HG02588 (cell line): ENCODE results near the gene DOLPP1.

Experiments
- ATAC-seq: cut with Tn5 transposase; IDR thresholded peaks from one replicate; pipeline ENCODE4 v1.9.1; 2021; ENCODE audit warnings: mild to moderate bottlenecking, moderate library complexity; ENCODE audit not compliant: unreplicated experiment

Gene DOLPP1

DNA sequence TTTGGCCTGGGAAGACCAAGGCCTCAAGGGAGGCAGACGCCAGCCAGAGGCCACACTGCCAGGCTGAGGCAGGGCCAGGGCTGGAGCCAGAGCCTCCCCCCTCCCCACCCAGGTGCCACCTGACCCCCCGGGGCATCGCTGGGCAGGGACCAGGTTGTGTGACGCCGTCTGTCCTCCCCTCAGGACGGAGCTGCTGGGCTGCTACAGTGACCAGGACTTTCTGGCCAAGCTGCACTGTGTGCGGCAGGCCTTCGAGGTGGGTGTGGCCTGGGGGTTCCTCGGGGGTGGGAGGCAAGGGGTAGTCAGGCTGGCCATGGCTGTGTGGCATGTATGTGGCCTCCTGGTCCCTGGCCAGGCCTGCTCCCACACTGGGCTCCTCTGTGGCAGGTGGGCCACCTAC lies 17.9 kb upstream of the DOLPP1 start:
- ATAC-seq: no peak

DNA sequence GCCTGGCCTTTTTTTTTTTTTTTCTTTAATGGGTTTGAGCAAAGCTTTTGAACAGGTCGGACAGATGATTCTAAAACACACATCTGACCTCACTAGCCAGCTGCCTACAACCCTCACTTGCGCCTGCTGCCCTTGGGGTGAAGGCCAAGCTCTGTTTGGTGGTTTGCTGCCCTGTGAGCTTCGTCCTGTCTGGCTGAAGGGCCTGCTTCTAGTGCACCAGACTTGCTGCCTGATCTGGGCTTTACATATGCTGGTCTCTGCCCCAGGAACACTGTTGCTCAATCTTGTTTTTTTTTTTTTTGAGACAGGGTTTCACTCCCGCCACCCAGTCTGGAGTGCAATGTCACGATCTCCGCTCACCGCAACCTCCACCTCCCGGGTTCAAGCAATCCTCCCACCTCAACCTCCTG lies 16.4 kb upstream of the DOLPP1 start:
- no peak for ATAC-seq

DNA sequence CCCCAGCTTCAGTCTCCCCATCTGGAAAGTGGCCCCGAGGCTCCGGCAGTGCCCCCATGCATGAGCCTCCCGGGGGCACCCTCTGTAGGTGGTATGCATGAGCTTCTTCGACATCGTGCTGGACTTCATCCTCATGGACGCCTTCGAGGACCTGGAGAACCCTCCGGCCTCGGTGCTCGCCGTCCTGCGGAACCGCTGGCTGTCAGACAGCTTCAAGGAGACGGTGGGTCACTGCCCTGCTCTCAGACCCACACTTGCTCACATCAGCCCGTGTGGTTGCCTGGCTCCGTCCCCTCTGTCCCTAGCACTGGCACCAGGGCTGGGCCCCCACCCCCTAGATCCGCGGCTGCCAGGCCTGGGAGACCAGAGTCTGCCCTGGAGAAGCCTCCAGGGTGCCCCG lies 12.8 kb upstream of the DOLPP1 start:
- ATAC-seq: no peak

DNA sequence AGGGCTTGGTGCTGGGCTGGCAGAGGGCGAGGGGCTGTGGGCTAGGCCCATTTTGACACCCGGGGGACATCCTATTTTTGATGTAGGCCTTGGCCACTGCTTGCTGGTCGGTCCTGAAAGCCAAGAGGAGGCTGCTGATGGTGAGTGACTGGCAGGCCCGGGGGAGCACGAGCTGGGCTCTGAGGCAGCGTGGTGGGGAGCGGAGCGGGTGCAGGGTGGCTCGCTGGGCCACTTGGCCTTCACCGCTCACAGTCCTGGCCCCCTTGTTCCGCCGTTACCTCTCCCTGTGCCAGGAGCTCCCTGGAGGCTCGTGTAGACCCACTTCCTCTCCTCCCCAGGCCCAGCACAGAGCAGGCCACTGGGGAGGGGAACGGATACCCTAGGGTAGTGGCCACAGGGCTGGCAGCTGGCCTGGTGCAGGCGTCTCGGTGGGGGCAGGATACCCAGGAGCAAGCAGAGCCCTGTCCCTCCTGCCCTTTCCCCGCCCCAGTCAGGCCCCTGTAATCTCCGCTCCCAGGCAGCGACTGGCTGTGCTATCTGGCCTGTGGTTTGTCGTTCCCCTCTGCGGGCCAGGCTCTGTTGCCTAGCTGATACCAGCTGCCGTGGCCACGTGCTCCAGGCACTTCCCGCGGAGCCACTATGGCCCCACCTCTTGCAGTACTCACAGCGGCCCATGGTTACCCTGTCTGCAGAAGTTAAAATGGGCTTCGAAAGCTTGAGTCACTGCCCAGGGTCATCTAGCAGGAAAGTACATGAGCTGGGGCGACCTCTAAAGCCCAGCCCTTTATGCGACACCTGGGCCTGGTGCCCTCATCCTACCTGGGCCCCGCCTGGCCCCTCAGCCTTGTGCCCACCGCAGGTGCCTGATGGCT lies 11.7 kb upstream of the DOLPP1 start:
- ATAC-seq: no peak

DNA sequence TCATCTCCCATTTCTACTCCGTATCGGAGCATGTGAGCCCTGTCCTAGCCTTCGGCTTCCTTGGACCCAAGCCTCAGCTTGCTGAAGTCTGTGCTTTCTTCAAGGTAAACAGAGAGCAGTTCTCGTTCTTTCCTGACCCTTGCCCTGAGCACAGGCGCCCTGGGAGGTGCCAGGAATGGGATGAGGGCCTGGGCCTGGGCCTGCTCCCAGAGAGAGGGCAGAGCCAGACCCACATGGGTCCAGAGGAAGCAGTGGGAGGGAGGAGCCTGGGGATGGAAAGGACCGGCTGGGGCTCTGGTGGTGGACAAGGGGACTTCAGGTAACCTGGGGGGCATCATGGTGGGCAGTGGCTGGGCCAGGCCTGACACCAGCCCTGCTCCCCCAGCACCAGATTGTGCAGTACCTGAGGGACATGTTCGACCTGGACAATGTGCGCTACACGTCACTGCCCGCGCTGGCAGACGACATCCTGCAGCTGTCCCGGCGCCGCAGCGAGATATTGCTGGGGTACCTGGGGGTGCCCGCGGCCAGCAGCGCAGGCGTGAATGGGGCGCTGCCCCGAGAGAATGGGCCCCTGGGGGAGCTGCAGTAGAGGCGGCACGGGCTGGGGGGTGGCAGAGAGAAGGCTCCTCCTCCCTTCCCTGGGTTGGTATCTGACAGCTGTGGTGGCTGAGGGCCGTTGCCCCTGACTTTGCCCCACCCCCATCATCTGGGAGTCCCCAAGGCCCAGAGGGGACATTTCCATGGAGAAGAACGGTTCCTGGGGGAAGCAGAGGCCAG lies 10.9 kb upstream of the DOLPP1 start:
- ATAC-seq: no peak

DNA sequence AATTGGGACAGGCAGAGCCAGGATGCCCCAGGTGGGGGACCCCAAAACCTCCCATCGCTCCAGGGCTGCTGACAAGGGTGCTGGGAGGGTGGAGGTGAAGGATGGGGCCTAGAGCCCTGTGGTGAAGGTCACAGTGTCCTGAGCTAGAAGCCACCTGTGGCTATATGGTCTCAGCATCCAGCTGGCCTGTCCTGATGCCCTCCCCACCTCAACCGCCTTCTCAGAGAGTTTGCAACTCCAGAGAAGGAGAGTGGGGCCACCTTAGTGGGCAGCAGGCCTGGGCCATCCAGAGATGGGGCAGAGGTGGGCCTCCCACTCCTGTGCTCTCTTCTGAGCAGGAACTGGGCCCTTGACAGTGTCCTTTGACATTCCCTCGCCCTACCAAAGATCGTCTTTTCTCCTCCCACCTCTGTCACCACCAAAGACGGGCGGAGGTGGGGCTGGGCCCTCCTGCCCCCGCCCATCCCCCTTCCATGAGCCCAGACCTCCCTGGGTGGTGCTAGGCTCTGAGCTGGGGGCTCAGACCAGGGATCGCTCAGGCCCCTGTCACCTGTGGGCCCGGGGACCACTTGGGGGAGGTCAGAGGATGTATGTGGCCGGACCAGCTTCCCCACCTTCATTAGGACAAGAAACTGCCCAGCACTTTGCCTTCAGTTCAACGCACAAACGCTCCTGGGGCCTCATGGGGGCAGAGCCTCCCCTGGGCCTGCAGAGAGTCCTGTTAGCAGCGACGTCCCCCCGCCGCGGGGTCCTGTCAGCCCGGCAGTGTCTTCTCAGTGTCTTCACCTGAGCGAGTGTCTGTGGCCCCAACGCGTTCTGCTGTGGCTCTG lies 10.0 kb upstream of the DOLPP1 start:
- no peak for ATAC-seq

DNA sequence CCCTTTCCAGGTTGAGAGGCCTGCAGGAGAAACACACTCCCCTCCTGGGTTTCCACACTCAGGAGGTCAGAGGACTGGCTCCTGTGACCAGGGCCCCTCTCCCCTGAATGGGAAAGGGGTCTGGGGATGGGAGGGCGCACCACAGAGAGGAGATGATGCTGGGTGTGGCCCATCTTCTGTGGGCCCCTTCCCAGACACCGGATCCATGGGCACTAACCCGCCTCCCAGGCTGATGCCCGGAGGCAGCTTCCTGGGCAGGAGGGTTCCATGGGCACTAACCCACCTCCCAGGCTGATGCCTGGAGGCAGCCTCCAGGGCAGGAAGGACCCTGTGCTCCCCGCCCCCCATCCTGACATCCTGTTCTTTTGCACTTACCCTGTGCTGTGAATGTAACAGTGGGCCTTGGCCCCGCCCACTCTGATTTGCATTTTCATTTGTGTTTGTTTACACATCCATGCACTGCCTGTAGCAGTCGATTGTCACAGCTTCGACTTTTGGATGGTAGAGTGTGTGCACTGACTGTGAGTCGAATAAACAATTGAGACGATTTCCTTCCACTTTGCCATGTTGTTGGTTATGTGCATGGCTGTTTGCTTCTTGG lies 9.3 kb upstream of the DOLPP1 start:
- ATAC-seq: no peak

DNA sequence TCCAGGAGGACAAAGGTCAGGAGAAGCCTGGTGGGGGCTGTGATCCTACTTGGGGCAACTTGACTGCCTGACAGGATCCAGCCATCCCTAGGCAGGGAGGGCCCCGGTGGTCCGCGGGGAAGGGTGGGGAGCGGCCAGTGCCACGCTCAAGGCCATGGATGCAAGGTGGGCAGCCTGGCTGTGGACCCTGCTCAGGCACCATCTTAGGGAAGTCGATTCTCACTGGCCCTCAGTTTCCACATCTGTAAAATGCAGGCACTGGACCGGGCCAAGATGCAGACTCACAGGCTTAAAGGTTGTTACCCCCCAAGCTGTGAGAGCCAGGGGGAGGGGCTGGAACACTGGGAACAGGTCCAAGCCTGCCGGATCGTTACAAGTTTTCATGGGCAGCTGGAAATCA lies 8.7 kb upstream of the DOLPP1 start:
- ATAC-seq: no peak

DNA sequence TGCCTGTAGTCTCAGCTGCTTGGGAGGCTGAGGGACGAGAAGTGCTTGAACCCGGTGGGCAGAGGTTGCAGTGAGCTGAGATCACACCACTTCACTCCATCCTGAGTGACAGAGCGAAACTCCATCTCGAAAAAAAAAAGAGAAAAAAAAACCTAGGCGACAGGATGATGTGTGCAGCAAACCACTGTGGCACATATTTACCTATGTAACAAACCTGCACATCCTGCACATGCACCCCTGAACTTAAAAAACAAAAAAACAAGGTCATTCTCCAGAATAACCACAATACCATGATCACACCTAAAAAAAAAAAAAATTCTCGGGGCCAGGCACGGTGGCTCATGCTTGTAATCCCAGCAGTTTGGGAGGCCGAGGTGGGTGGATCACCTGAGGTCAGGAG lies 7.5 kb upstream of the DOLPP1 start:
- ATAC-seq: no peak

DNA sequence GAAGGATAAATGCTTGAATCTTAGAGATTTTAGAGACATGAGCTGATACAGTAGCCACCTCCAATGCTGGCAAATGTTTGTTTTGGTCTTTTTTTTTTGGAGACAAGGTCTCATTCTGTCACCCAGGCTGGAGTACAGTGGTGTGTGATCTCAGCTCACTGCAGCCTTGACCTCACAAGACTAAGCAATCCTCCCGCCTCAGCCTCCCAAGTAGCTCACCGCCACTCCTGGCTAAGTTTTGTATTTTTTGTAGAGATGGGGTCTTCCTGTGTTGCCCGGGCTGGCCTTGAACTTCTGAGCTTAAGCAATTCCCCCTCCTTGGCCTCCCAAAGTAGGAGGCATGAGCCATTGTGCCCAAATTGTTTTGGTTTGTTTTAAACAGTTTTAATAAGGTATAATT lies 6.8 kb upstream of the DOLPP1 start:
- ATAC-seq: no peak

DNA sequence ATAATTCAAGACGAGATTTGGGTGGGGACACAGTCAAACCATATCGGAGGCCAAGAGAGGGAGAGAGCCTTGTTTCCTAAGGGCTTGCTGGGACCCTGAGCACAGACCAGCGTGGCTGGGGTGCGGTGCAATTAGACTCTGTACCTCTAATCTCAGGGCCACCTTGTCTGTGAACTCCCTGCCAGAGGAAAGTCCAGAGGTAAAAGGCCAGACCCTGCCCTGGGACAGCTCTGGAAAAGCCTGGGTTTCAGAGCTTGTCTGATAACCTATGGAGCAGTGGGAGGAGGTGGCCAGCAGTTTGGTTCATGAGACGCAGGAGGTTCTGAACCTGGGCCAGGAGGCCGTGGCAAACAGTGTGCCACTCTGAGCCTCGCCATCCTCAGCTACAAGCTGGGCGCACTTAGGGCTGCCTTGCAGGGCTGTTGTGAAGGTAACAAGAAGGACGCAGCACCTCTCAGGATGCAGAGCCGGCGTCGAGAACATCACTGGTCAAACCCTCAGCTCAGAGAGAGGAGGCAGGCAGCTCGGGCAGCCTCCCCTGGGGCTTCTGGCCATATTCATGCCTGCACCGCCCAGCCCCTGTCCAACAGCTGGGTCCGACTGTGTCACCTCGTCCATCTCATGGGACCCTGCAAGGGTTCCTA lies 4.8 kb upstream of the DOLPP1 start:
- no peak for ATAC-seq

DNA sequence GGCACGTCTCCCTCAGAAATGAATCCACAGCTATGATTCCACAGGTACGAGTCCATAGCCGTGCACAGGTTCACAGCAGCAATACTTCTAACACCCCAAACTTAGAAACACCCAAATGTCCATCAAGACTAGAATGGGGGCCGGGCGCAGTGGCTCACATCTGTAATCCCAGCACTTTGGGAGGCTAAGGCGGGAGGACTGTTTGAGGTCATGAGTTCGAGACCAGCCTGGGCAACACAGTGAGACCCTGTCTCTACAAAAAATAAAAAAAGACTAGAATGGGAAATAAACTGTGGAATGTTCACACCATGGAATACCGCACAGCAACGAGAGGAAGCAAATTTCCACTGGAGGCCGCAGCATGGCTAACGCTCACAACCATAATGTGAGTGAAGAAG lies 4.3 kb upstream of the DOLPP1 start:
- no peak for ATAC-seq

DNA sequence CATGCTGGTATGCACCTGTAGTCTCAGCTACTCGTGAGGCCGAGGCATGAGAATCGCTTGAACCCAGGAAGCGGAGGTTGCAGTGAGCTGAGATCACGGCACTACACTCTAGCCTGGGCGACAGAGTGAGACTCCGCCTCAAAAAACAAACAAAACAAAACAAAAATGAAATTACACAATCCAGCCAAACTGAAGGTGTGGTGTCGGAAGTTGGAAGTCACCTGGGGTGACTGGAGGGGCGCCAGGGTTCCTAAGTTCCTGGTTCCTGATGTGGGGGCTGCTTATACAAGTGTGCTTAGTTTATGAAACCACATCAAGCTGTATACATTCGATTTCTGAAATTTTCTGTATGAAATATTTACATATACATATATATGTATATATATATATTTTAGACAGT lies 3.7 kb upstream of the DOLPP1 start:
- no peak for ATAC-seq

DNA sequence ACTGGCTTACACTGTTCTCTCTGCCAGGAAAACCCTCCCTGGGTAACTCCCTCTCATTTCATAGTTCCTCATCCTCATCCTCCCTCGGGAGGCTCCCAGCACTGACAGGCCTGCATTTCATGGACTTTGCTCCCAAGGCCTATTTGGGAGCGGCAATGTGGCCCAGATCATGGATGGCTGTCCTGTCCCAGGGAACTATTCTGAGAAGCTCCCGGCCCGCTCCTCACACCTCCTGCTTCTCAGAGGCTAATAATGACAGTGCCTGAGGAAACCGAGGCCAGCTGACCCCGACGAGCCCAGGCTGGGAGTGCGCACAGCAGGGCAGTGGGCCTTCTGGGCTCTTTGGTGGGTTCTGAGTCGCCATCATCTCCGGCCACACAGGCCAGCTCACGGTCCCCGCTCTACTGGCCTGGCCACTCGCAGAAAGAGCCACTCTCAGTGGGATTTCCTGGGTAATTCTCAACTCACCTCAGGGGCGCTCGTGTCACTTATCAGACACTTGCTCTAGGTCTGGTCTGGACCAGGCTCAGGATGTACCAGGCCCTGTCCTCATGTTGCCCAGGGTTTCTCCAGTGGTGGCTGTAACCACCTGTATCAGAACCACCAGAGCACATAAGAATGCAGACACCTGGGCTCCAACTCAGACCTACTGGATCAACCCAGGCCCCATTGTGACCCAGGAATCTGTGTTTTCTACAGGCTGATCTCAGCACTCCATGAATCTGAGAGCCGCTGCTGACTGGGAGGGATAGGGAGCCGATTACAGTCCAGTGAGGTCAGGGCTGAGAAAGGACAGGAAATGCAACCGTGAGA lies 2.0 kb upstream of the DOLPP1 start:
- ATAC-seq: no peak

DNA sequence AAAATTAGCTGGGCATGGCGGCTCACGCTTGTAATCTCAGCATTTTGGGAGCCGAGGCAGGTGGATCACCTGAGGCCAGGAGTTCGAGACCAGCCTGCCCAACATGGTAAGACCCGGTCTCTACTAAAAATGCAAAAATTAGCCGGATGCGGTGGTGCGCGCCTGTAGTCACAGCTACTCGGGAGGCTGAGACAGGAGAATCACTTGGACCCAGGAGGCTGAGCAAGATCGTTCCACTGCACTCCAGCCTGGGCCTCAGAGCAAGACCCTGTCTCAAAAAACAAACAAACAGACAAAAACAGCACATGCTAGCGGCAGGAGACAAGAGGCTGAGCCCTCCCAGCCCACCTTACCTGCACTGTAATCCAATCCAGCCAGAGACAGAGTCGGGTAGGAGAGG lies 1.1 kb upstream of the DOLPP1 start:
- no peak for ATAC-seq

DNA sequence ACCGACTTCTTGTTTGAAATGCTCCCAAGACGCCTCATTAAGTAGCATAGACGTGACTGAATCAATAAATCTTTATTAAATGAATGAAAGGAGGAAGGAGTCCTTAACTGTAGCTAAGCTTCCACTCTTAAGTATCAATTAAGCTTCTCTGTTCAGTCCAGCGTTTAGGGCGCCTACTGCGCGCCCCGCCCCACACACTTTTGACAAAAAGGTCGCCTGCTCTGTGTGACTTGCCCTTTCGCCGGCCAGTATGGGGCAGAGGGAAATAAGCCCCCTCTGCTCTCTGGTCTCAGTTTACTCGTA lies 662 bp upstream of the DOLPP1 start:
- ATAC-seq: no peak

DNA sequence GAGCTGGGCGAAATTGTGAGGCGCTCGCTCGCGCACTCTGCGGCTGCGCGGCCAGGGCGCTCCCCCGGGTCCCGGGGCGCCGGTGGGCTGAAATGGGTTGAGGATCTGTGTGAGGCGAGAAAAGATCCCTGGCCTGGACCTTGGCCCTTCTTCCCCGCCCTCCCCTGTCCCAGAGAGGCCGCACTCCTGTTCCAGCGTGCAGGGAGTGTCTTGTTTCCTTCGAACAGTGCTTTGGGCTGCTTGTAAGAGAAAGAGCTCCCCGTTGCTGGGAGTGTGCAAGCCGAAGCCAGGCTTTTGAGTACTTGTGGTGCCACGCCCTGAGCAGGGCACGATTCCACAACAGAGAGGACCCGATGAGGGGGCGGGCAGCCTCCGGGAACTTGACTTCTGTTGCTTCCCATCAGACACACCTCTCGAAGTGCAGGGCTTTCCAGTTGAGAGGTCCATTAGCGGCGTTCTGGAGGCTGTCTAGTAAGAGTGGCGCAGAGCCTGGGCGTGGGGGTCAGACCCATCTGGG lies 535 bp downstream of the DOLPP1 start:
- ATAC-seq: no peak

DNA sequence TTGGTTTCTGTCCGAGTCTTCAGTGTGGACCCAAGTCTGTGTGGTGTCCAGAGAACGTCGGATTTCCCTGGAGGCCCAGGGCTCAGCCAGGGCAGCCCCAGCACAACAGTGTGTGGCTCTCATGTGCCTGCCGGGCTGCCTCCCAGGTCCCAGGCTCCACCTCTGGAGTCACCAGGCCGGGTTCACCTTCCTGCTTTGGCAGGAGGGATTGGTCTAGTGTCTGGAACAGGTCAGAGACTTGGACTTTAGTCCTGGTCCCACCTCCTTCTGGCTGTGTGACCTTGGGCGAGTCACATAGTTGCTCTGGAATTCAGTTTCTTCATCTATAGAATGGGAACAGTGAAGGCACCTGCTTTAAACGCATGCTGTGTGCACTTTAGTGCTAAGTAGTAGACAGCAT lies 3.2 kb downstream of the DOLPP1 start:
- no peak for ATAC-seq

DNA sequence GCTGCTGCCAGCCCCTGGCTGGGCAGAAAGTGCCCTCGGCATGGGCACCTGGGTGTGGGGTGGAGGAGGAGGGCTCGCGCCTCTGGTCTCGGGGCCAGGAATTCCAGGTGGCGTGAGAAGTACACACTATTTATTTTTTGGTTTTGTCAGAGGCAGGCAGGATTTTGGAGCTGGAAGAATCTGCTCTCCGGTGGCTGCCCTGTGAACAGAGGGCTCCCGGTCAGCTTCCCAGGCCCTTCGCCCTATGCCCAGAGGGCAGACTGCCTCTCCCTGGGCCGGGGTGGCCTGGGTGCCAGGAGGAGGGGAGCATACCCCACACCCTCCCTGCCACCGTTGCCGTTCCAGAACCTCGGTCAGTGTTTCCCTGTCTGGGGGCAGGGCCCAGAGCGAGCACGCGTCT lies 8.3 kb downstream of the DOLPP1 start:
- no peak for ATAC-seq
